BJ (cell line): ENCODE measurements around the gene LIMCH1. TPM values are rescaled to one million over a fixed set of nuclear protein-coding genes. Genes with fewer than 3 reads are reported as not detected.

Experiments used
- CTCF ChIA-PET: fragments of 350-600 bp; formaldehyde crosslinking; extraction: SDS; loops from one replicate; lab custom pipeline; 2021; ENCODE audit warnings: antibody characterized with exemption, inconsistent platforms; lab: Yijun Ruan, JAX
- POLR2A ChIA-PET: fragments of 300-600 bp; sonication (Branson Sonifier 250); formaldehyde crosslinking; extraction: SDS; loops from one replicate; lab custom pipeline; 2021; ENCODE audit warnings: antibody characterized with exemption; lab: Charles Lee
- DNase-seq: peaks from one replicate; pipeline ENCODE4 v3.0.0-alpha.2; 2011; ENCODE audit warnings: low read depth
- H3K27me3 ChIP-seq: 2 replicates; pipeline ENCODE4 v1.6.0; 2011; ENCODE audit warnings: low read length; ENCODE audit not compliant: control insufficient read depth, insufficient read depth
- H3K36me3 ChIP-seq: 2 replicates; pipeline ENCODE4 v1.5.1; 2011; ENCODE audit warnings: low read length; ENCODE audit not compliant: control insufficient read depth, insufficient read depth
- H3K4me3 ChIP-seq: 2 replicates; pipeline ENCODE4 v1.5.1; 2011; ENCODE audit warnings: low read depth, mild to moderate bottlenecking, control low read depth, low read length
- CTCF ChIP-seq: IDR thresholded peaks from 2 replicates; pipeline ENCODE4 v1.5.1; 2011; ENCODE audit warnings: low read depth, mild to moderate bottlenecking, control low read depth, inconsistent platforms, low read length, moderate library complexity; ENCODE audit not compliant: insufficient read depth
- polyA plus RNA-seq: library from polyadenylated mRNA; depleted of rRNA; stranded (reverse); fragments of >200 nt; gene quantifications from 2 replicates; pipeline ENCODE4 v1.2.3, GENCODE V29; 2011

Gene LIMCH1
- polyA plus RNA-seq, 1 experiment: 133 TPM

- ChIA-PET CTCF (no interaction called here), POLR2A (no interaction called here)
- TF ChIP-seq CTCF: no peak
- DNase-seq: no peak
- Histone ChIP-seq H3K27me3 (peaks cover 5% of the 10 kb centered on the region), H3K4me3 (no peak overlapping the region), H3K36me3 (no peaks in the 10 kb centered on the region)
Observed at GRCh38 chr4:41723286-41723685, 185.3 kb downstream of the LIMCH1 start.

- H3K27me3 ChIP-seq: peaks cover 7% of the 10 kb centered on the region
- H3K4me3 ChIP-seq: no peak overlapping the region
- TF ChIP-seq CTCF: 0 out of 2 replicates have a peak, but pooled peaks have one; percentile 2
- ChIA-PET POLR2A (no interaction called here), CTCF (no interaction called here)
- no peak for DNase-seq
- H3K36me3 ChIP-seq: no peaks in the 10 kb centered on the region
Observed at GRCh38 chr4:41725254-41725653, 187.3 kb downstream of the LIMCH1 start.

- DNase-seq: no peak
- peaks cover 12% of the 10 kb centered on the region for H3K27me3 ChIP-seq
- TF ChIP-seq CTCF: no peak
- POLR2A ChIA-PET: no interaction called here
- H3K4me3 ChIP-seq: no peak overlapping the region
- CTCF ChIA-PET: interaction anchor here (0.9 to 1.6 kb wide), 3 partner anchors 12 to 148 kb away, joined by 3 to 4 read pairs (median 3); no protein-coding TSS in a partner anchor
- H3K36me3 ChIP-seq: no peaks in the 10 kb centered on the region
Observed at GRCh38 chr4:41727861-41728572, 190.1 kb downstream of the LIMCH1 start.

DNA sequence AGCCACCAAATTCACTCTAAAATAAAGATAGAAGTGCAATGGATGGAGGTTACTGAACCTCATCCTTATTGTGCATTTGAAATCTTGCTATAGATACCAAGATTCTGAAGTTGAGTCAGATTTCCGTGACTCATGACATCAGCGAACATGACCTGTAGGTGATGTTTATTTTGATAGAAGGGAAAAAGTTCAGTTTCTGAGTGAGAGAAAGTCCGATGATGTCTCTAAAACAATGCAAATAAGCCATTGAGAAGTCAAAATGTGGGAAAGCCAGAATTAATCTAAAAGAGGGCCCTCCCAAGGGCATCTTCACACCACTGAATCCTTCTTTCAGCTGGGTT lies 190.6 kb downstream of the LIMCH1 start:
- Histone ChIP-seq H3K4me3 (no peak overlapping the region), H3K36me3 (no peaks in the 10 kb centered on the region), H3K27me3 (peaks cover 12% of the 10 kb centered on the region)
- POLR2A ChIA-PET: no interaction called here
- TF ChIP-seq CTCF: no peak
- DNase-seq: no peak
- CTCF ChIA-PET: interaction anchor here (0.9 to 1.6 kb wide), 3 partner anchors 12 to 148 kb away, joined by 3 to 4 read pairs (median 3); no protein-coding TSS in a partner anchor

GRCh38 chr4:41731569-41732126 lies 193.7 kb downstream of the LIMCH1 start:
- TF ChIP-seq CTCF: no peak
- H3K4me3 ChIP-seq: no peak overlapping the region
- H3K27me3 ChIP-seq: peaks cover 11% of the 10 kb centered on the region
- CTCF ChIA-PET: no interaction called here
- no peaks in the 10 kb centered on the region for H3K36me3 ChIP-seq
- POLR2A ChIA-PET: no interaction called here
- no peak for DNase-seq
